NT2/D1 (cell line): ENCODE results near the gene PSMC4.

Source experiments
- SUZ12 ChIP-seq: IDR thresholded peaks from 2 replicates; pipeline ENCODE4 v1.6.1; 2011; ENCODE audit not compliant: insufficient read length, insufficient read depth; ENCODE audit errors: extremely low read depth
- ZNF274 ChIP-seq: IDR thresholded peaks from 2 replicates; pipeline ENCODE4 v1.6.1; 2011; ENCODE audit warnings: mild to moderate bottlenecking, low read depth, low read length

GRCh38 chr19:39937094-39937720 is 33.8 kb upstream of the PSMC4 start:
- no peak for TF ChIP-seq ZNF274
- TF ChIP-seq SUZ12: no peak
